IMR-90 (cell line): Measurements from ENCODE around the gene TM2D3. TPM values are rescaled to one million over a fixed set of nuclear protein-coding genes. Genes with fewer than 3 reads are reported as not detected.

Experiments used
- ATAC-seq: fragments of 200-7000 bp; cut with Tn5 transposase; 2 replicates; pipeline ENCODE4 v1.9.1; 2020; ENCODE audit warnings: low read depth, mild to moderate bottlenecking, moderate library complexity
- BruUV-seq: library from RNA; stranded (reverse); fragments of 400-500 nt; replicated peaks from 2 replicates; lab custom pipeline; 2021; lab: Mats Ljungman, UMichigan
- CTCF ChIA-PET: fragments of 300-600 bp; formaldehyde crosslinking; extraction: SDS; loops from one replicate; lab custom pipeline; 2021; ENCODE audit warnings: antibody characterized with exemption; lab: Yijun Ruan, JAX
- POLR2A ChIA-PET: fragments of 300-600 bp; sonication (Branson Sonifier 250); formaldehyde crosslinking; loops from one replicate; lab custom pipeline; 2022; ENCODE audit warnings: antibody characterized with exemption; ENCODE audit not compliant: unreplicated experiment; lab: Charles Lee
- DNase-seq: peaks from one replicate; pipeline ENCODE4 v3.0.0; 2013
- H2AFZ ChIP-seq: replicated peaks from 2 replicates; pipeline ENCODE3; 2013; ENCODE audit warnings: low read length, mild to moderate bottlenecking; ENCODE audit not compliant: poor library complexity
- H2AK5ac ChIP-seq: 2 replicates; pipeline ENCODE4 v1.6.1; 2013; ENCODE audit warnings: low read depth, low read length, inconsistent platforms
- H2AK9ac ChIP-seq: replicated peaks from 2 replicates; pipeline ENCODE3; 2013; ENCODE audit warnings: mild to moderate bottlenecking, low read depth, low read length, moderate library complexity; ENCODE audit not compliant: poor library complexity
- H2BK120ac ChIP-seq: 2 replicates; pipeline ENCODE4 v1.6.1; 2013; ENCODE audit warnings: low read depth, low read length, inconsistent platforms
- H2BK15ac ChIP-seq: 3 replicates; pipeline ENCODE4 v1.6.1; 2013; ENCODE audit warnings: low read depth, low read length, inconsistent platforms
- H2BK20ac ChIP-seq: 2 replicates; pipeline ENCODE4 v1.6.1; 2013; ENCODE audit warnings: low read depth, mild to moderate bottlenecking, inconsistent platforms, low read length, moderate library complexity
- H2BK5ac ChIP-seq: 2 replicates; pipeline ENCODE4 v1.6.1; 2013; ENCODE audit warnings: mild to moderate bottlenecking, low read depth, low read length, inconsistent platforms; ENCODE audit not compliant: poor library complexity, severe bottlenecking
- H3K14ac ChIP-seq: replicated peaks from 2 replicates; pipeline ENCODE4 v1.6.1; 2013; ENCODE audit warnings: low read depth, low read length, inconsistent platforms
- H3K18ac ChIP-seq: 2 replicates; pipeline ENCODE4 v1.6.1; 2013; ENCODE audit warnings: low read depth, low read length, control low read depth
- H3K23ac ChIP-seq: 2 replicates; pipeline ENCODE4 v1.6.1; 2013; ENCODE audit warnings: low read depth, low read length, inconsistent platforms
- H3K27ac ChIP-seq: 2 replicates; pipeline ENCODE4 v1.5.1; 2013; ENCODE audit warnings: mild to moderate bottlenecking, control low read depth, low read length; ENCODE audit not compliant: insufficient read depth
- H3K27me3 ChIP-seq: 2 replicates; pipeline ENCODE4 v1.6.1; 2013; ENCODE audit warnings: low read length; ENCODE audit not compliant: control insufficient read depth, insufficient read depth
- H3K36me3 ChIP-seq: 2 replicates; pipeline ENCODE4 v1.6.1; 2013; ENCODE audit warnings: low read length, mixed read lengths; ENCODE audit not compliant: control insufficient read depth, insufficient read depth
- H3K4ac ChIP-seq: 2 replicates; pipeline ENCODE4 v1.6.1; 2013; ENCODE audit warnings: low read depth, low read length, inconsistent platforms
- H3K4me1 ChIP-seq: 2 replicates; pipeline ENCODE4 v1.6.1; 2013; ENCODE audit warnings: low read length, mixed read lengths; ENCODE audit not compliant: control insufficient read depth, insufficient read depth
- H3K4me2 ChIP-seq: 2 replicates; pipeline ENCODE4 v1.6.1; 2013; ENCODE audit warnings: low read depth, mild to moderate bottlenecking, control low read depth, low read length, moderate library complexity
- H3K4me3 ChIP-seq: 2 replicates; pipeline ENCODE4 v1.5.1; 2013; ENCODE audit warnings: low read depth, mild to moderate bottlenecking, control low read depth, low read length, moderate library complexity; ENCODE audit not compliant: insufficient read depth
- H3K56ac ChIP-seq: 2 replicates; pipeline ENCODE4 v1.6.1; 2013; ENCODE audit warnings: low read length, inconsistent platforms; ENCODE audit not compliant: insufficient read depth; ENCODE audit errors: extremely low read depth
- H3K79me1 ChIP-seq, 2 experiments: 2 replicates each; pipeline ENCODE4 v1.6.1; 2013; ENCODE audit warnings: low read length in 2 of 2, inconsistent platforms in 1 of 2, low read depth in 1 of 2
- H3K9ac ChIP-seq: 2 replicates; pipeline ENCODE4 v1.6.1; 2013; ENCODE audit warnings: low read depth, low read length, control low read depth
- H3K9me1 ChIP-seq: 2 replicates; pipeline ENCODE4 v1.6.1; 2013; ENCODE audit warnings: low read length, inconsistent platforms; ENCODE audit not compliant: insufficient read depth
- H3K9me3 ChIP-seq: 2 replicates; pipeline ENCODE4 v1.6.1; 2013; ENCODE audit warnings: low read length; ENCODE audit not compliant: control insufficient read depth, insufficient read depth
- H4K20me1 ChIP-seq: 2 replicates; pipeline ENCODE4 v1.6.1; 2013; ENCODE audit warnings: low read length, inconsistent platforms; ENCODE audit not compliant: insufficient read depth
- H4K5ac ChIP-seq: 2 replicates; pipeline ENCODE4 v1.6.1; 2013; ENCODE audit warnings: mild to moderate bottlenecking, low read depth, low read length, control low read depth
- H4K8ac ChIP-seq, 2 experiments: 2 replicates each; pipeline ENCODE4 v1.6.1; 2013; ENCODE audit warnings: low read depth in 2 of 2, low read length in 2 of 2, control low read depth in 1 of 2, inconsistent platforms in 1 of 2
- H4K91ac ChIP-seq: 2 replicates; pipeline ENCODE4 v1.6.1; 2013; ENCODE audit warnings: low read depth, low read length, inconsistent platforms; ENCODE audit not compliant: insufficient read depth
- BHLHE40 ChIP-seq: fragments of 150-350 bp; IDR thresholded peaks from 2 replicates; pipeline ENCODE4 v1.6.1; 2016; ENCODE audit warnings: mild to moderate bottlenecking, low read depth, low read length
- CEBPB ChIP-seq: IDR thresholded peaks from 2 replicates; pipeline ENCODE4 v1.6.1; 2012; ENCODE audit warnings: low read depth, low read length, improper control_type of control experiment
- CHD1 ChIP-seq: IDR thresholded peaks from 2 replicates; pipeline ENCODE4 v1.6.1; 2012; ENCODE audit warnings: low read depth, low read length, improper control_type of control experiment
- FOS ChIP-seq: fragments of 150-350 bp; IDR thresholded peaks from 2 replicates; pipeline ENCODE4 v1.6.1; 2016; ENCODE audit warnings: low read depth, low read length
- MAFK ChIP-seq: IDR thresholded peaks from 2 replicates; pipeline ENCODE4 v1.6.1; 2012; ENCODE audit warnings: low read depth, low read length, improper control_type of control experiment
- MAZ ChIP-seq: IDR thresholded peaks from 2 replicates; pipeline ENCODE4 v1.6.1; 2012; ENCODE audit warnings: low read depth, mild to moderate bottlenecking, low read length, improper control_type of control experiment, moderate library complexity, borderline replicate concordance
- MXI1 ChIP-seq: IDR thresholded peaks from 2 replicates; pipeline ENCODE4 v1.6.1; 2012; ENCODE audit warnings: low read depth, mild to moderate bottlenecking, low read length, moderate library complexity, borderline replicate concordance
- NFE2L2 ChIP-seq: fragments of 150-350 bp; IDR thresholded peaks from 2 replicates; pipeline ENCODE4 v1.6.1; 2016; ENCODE audit warnings: low read depth, mild to moderate bottlenecking, low read length
- POLR2A ChIP-seq: IDR thresholded peaks from 2 replicates; pipeline ENCODE4 v1.6.1; 2012; ENCODE audit warnings: mild to moderate bottlenecking, low read depth, low read length
- RAD21 ChIP-seq: IDR thresholded peaks from 2 replicates; pipeline ENCODE4 v1.6.1; 2012; ENCODE audit warnings: low read length, improper control_type of control experiment
- RCOR1 ChIP-seq: IDR thresholded peaks from 2 replicates; pipeline ENCODE4 v1.6.1; 2012; ENCODE audit warnings: mild to moderate bottlenecking, low read length, improper control_type of control experiment; ENCODE audit not compliant: insufficient replicate concordance
- RFX5 ChIP-seq: IDR thresholded peaks from 2 replicates; pipeline ENCODE4 v1.8.0; 2012; ENCODE audit warnings: low read depth, mild to moderate bottlenecking, low read length, moderate library complexity
- SMC3 ChIP-seq: fragments of 150-350 bp; IDR thresholded peaks from 2 replicates; pipeline ENCODE4 v1.6.1; 2016; ENCODE audit warnings: low read depth, mild to moderate bottlenecking, antibody characterized with exemption, low read length, moderate library complexity
- WGBS, 2 experiments: methylation state at CpG; one replicate each; pipeline versions ENCODE4 v1.1.5 to v1.1.7; 2013; ENCODE audit warnings: missing lambda C conversion rate in 2 of 2; ENCODE audit not compliant: insufficient read length in 1 of 2; ENCODE audit errors: extremely low coverage in 2 of 2; 5-methylcytosine and 5-hydroxymethylcytosine counted together
- dilution Hi-C: fragments of 300-500 bp; cut with HindIII; formaldehyde crosslinking; loops from one replicate; pipeline ENCODE4 v1.14.3; 2018; ENCODE audit warnings: low sequenced_read_pairs; ENCODE audit not compliant: unreplicated experiment
- in situ Hi-C: fragments of 300-500 bp; cut with MboI; formaldehyde crosslinking; loops from 3 replicates; pipeline ENCODE4 v1.14.3; 2019; ENCODE audit warnings: low sequenced_read_pairs, inconsistent platforms, mixed read lengths
- intact Hi-C: fragments of 100-400 bp; cut with micrococcal nuclease; formaldehyde crosslinking; loops from 2 replicates; pipeline ENCODE4 v1.10.0; 2022
- polyA plus RNA-seq, 3 experiments: library from polyadenylated mRNA; depleted of rRNA; stranded (reverse); fragments of >200 nt; gene quantifications; 2 replicates each; pipeline ENCODE4 v1.2.3, GENCODE V29; 2012; ENCODE audit warnings: low replicate concordance in 1 of 3
- total RNA-seq: library from RNA; depleted of rRNA; stranded (reverse); fragments of >200 nt; gene quantifications from 2 replicates; pipeline ENCODE4 v1.2.3, GENCODE V29; 2012
- TF ChIP-seq, protein P1 (sequence below): conservative IDR thresholded peaks from 2 replicates; pipeline ENCODE4 v1.5.1; 2012; ENCODE audit warnings: mild to moderate bottlenecking, low read depth, low read length, improper control_type of control experiment
- TF ChIP-seq, protein P2 (sequence below): fragments of 150-350 bp; IDR thresholded peaks from 2 replicates; pipeline ENCODE4 v1.6.1; 2017; ENCODE audit warnings: mild to moderate bottlenecking, antibody characterized with exemption, low read length, low read depth
- TF ChIP-seq, protein P3 (sequence below): fragments of 150-350 bp; IDR thresholded peaks from 2 replicates; pipeline ENCODE4 v1.6.1; 2016; ENCODE audit warnings: low read depth, mild to moderate bottlenecking, low read length, moderate library complexity, borderline replicate concordance

The TM2D3 gene
- total and polyA plus RNA-seq, 2 of the 4 experiments (the other 2 are of a cell fraction): 27.4 to 34.5 TPM

DNA sequence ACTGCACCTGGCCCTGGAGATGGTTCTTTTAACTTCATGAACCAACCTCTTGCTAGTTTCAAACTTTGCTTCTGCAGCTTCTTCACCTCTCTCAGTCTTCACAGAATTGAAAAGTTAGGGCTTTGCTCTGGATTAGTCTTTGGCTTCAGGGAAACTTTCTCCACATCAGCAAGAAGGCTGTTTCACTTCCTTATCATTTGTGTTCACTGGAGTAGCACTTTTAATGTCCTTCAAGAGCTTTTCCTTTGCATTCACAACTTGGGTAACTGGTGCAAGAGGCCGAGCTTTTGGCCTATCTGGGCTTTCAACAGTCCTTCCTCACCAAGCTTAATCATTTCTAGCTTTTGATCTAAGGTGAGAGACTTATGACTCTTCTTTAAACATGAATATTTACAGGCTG, 15.7 kb upstream of the TM2D3 start:
- Histone ChIP-seq H3K9me1 (peaks cover 11% of the 10 kb centered on the region), H3K27me3 (no peaks in the 10 kb centered on the region), H3K36me3 (peaks cover 17% of the 10 kb centered on the region), H3K9ac (no peak overlapping the region), H2AK5ac (no peak overlapping the region), H3K56ac (no peak overlapping the region), H2AK9ac (no peak overlapping the region), H3K4ac (no peak overlapping the region), H3K18ac (no peak overlapping the region), H2AFZ (no peak overlapping the region), H3K14ac (no peak overlapping the region), H4K91ac (no peak overlapping the region), H4K20me1 (no peaks in the 10 kb centered on the region), H3K9me3 (peaks cover 5% of the 10 kb centered on the region; the same call in 1 of the 2 replicates), H3K27ac (no peak overlapping the region), H2BK120ac (no peak overlapping the region), H3K4me1 (peaks cover 2% of the 10 kb centered on the region), H3K79me1 (peaks cover 0 to 8% of the 10 kb centered on the region in 2 experiments; a peak in 2 of 4 replicates), H2BK5ac (no peak overlapping the region), H4K5ac (no peak overlapping the region), H2BK20ac (no peak overlapping the region), H4K8ac (no peak overlapping the region), H2BK15ac (no peak overlapping the region), H3K4me3 (no peak overlapping the region), H3K23ac (no peak overlapping the region), H3K4me2 (no peak overlapping the region)
- no TSS peak for BruUV-seq
- ChIA-PET CTCF (no interaction called here), POLR2A (no interaction called here)
- intact Hi-C loops (no loop called here), in situ Hi-C loops (no loop called here), dilution Hi-C loops (no loop called here)
- TF ChIP-seq MXI1 (no peak), BHLHE40 (no peak), NFE2L2 (no peak), SMC3 (no peak), MAZ (no peak), RCOR1 (no peak), RAD21 (no peak), MAFK (no peak), FOS (no peak), POLR2A (no peak), RFX5 (no peak), CHD1 (no peak), CEBPB (no peak)
- TF ChIP-seq, protein P1, sequence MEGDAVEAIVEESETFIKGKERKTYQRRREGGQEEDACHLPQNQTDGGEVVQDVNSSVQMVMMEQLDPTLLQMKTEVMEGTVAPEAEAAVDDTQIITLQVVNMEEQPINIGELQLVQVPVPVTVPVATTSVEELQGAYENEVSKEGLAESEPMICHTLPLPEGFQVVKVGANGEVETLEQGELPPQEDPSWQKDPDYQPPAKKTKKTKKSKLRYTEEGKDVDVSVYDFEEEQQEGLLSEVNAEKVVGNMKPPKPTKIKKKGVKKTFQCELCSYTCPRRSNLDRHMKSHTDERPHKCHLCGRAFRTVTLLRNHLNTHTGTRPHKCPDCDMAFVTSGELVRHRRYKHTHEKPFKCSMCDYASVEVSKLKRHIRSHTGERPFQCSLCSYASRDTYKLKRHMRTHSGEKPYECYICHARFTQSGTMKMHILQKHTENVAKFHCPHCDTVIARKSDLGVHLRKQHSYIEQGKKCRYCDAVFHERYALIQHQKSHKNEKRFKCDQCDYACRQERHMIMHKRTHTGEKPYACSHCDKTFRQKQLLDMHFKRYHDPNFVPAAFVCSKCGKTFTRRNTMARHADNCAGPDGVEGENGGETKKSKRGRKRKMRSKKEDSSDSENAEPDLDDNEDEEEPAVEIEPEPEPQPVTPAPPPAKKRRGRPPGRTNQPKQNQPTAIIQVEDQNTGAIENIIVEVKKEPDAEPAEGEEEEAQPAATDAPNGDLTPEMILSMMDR: no peak
- TF ChIP-seq, protein P2, sequence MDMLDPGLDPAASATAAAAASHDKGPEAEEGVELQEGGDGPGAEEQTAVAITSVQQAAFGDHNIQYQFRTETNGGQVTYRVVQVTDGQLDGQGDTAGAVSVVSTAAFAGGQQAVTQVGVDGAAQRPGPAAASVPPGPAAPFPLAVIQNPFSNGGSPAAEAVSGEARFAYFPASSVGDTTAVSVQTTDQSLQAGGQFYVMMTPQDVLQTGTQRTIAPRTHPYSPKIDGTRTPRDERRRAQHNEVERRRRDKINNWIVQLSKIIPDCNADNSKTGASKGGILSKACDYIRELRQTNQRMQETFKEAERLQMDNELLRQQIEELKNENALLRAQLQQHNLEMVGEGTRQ: no peak
- TF ChIP-seq, protein P3, sequence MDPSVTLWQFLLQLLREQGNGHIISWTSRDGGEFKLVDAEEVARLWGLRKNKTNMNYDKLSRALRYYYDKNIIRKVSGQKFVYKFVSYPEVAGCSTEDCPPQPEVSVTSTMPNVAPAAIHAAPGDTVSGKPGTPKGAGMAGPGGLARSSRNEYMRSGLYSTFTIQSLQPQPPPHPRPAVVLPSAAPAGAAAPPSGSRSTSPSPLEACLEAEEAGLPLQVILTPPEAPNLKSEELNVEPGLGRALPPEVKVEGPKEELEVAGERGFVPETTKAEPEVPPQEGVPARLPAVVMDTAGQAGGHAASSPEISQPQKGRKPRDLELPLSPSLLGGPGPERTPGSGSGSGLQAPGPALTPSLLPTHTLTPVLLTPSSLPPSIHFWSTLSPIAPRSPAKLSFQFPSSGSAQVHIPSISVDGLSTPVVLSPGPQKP: no peak
- no CpG with 5 or more reads among the region's 1 CpG for WGBS, 2 experiments
- no peak for ATAC-seq
- no peak for DNase-seq
